Purkinje cell (primary cell): ENCODE data around the gene PCDHB5. TPM values are rescaled to one million over a fixed set of nuclear protein-coding genes. Genes with fewer than 3 reads are reported as not detected.

ENCODE experiments used
- polyA plus RNA-seq: library from polyadenylated mRNA; unstranded; fragments of >200 nt; fragmentation: Nextera tagmentation; gene quantifications from 2 replicates; pipeline ENCODE4 v1.2.1, GENCODE V29; 2014

Gene PCDHB5
- polyA plus RNA-seq, result 2.1 and 4.8 TPM in 2 replicates

GRCh38 chr5:141135030-141135717 is at the start of gene PCDHB5:
TSS of gene PCDHB5 (plus strand) at chr5:141135206. CDS start at chr5:141135435, 229 bp downstream.

GRCh38 chr5:141094481-141095262 is 40.3 kb upstream of the PCDHB5 start, which contains the start of gene PCDHB2:
TSS of gene PCDHB2 (plus strand) at chr5:141094615. CDS start at chr5:141094791, 176 bp downstream.

DNA sequence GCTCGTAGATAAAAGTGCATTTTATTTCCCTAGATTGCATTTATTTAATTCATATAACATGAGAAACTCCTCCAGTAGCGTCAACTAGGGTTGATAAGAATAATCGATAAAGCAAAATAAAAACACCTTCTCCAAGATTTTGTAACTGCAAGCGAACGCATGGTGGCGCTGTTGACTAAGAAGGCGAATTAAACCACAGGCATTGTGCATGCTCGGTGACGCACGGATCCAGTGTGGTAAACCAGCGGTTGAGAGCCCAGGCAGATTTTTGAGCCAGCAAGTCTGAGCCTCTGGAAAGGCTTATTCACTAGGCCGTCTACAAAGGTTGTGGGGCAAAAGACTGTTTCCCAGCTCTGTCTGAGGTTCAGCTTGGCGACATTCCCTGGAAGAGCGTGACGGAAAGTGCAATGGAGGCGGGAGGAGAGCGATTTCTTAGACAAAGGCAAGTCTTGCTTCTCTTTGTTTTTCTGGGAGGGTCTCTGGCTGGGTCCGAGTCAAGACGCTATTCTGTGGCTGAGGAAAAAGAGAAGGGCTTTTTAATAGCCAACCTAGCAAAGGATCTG is 34.7 kb upstream of the PCDHB5 start, which contains the start of gene PCDHB3:
Gene PCDHB3 (plus strand): TSS at position 231 of the 563 bp plus-strand sequence. CDS start 177 bp downstream, at position 408.

DNA sequence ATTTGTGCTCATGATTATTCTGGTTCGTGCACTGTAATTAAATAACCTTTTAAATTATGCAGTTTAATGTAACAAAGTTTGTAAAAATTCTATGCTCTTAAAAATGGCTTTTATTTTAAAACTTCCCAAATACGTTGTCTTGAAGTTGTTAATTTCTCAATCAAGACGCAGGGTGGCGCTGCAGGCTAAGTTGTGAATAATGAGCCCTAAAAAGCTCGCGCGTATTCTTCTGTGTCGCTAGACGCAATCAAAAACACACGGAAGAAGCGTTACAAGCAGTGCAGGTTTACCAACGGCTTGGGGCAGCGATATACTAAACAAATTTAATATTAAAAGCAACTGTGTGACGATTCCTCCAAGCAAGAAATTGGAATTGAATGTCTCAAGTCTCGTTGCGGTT is 13.4 kb upstream of the PCDHB5 start, which contains the start of gene PCDHB4:
Gene PCDHB4 (plus strand): TSS at position 256 of the 400 bp plus-strand sequence. CDS start 181 bp downstream, outside the sequence.

DNA sequence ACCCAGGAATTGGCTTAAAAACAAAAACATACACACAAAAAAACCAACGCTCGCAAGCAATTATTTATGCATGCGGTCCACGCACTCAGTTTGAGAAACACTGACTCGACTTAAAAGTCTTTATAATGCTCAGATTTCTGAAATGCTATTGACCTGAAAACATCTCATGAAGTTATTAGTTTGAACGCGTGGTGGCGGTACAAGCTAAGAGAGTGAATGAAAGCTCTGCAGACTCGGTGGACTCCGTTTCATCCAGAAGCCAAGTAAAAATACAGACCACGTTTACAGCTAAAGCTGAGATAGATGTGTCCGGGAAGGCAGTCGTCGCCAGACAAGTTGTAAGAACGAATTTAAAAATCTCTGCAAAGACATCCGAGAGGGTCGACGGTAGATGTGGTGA is 14.8 kb downstream of the PCDHB5 start, which contains the start of gene PCDHB6:
Gene PCDHB6 (plus strand): TSS at position 246 of the 400 bp plus-strand sequence. CDS start 201 bp downstream, outside the sequence.

DNA sequence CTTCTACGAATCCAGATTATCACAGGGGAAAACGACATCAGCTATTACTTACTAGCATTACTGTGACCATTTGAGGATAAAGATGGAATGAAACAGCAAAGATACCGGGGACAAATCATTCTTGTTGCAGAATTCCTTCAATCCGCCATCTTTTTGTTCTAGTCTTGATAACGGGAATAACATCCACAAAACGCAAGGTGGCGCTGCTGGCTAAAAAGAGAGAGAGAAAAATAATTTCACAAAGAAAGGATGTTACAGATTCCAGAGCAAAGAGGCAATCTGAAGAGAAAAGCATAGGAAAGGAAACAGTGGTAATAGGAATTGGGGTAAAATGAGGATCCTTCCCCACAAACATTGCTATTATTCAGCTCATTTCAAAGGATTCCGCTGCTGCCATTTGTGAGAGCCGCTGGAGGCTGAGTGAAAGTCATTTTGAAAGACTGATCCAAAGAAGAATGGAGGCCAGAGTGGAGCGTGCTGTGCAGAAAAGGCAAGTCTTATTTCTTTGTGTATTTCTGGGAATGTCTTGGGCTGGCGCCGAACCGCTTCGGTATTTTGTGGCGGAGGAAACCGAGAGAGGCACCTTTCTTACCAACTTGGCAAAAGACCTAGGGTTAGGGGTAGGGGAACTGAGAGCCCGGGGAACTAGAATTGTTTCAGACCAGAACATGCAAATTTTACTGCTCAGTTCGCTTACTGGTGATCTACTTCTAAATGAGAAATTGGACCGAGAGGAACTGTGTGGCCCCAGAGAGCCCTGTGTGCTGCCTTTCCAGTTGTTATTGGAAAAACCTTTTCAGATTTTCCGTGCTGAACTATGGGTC is 37.6 kb downstream of the PCDHB5 start, which contains the start of gene PCDHB7:
Gene PCDHB7 (plus strand): TSS at position 264 of the 824 bp plus-strand sequence. CDS start 192 bp downstream, at position 456.

GRCh38 chr5:141177577-141178191 is 42.7 kb downstream of the PCDHB5 start, which contains the start of gene PCDHB8:
TSS of gene PCDHB8 (plus strand) at chr5:141177790. CDS start at chr5:141178035, 245 bp downstream.

DNA sequence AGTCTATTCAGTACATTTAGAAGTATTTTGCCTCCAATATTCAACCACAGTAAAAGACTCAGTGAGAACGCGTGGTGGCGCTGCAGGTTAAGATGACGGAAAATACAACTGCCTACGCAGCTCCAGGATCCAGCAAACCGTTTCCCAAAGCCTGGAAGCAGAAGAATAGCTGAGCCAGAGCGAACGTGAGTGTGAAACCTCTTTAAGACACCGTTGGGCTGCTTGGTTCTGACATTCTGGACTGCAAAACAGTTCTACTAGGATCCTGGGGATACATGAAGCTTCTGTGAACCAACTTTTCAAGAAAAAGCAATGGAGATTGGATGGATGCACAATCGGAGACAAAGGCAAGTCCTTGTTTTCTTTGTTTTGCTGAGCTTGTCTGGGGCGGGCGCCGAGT is 47.2 kb downstream of the PCDHB5 start, which contains the start of gene PCDHB16:
Gene PCDHB16 (plus strand): TSS at position 140 of the 400 bp plus-strand sequence. CDS start 173 bp downstream, at position 313.

GRCh38 chr5:141186897-141187512 is 52.0 kb downstream of the PCDHB5 start, which contains the start of gene PCDHB9:
TSS of gene PCDHB9 (plus strand) at chr5:141187161. CDS start at chr5:141187319, 158 bp downstream.

Other genes with a start within 250 kb of the PCDHB5 start
- 11.6 and 30.0 TPM in 2 replicates for gene PCDHAC1, start 208.9 kb upstream of the PCDHB5 start, polyA plus RNA-seq
- gene PCDHAC2, start 168.7 kb upstream of the PCDHB5 start, polyA plus RNA-seq, result 22.6 and 36.9 TPM in 2 replicates
- gene PCDHB1, start 83.8 kb upstream of the PCDHB5 start, polyA plus RNA-seq, result not detected in 2 replicates
- 4.7 and 8.3 TPM in 2 replicates for gene PCDHB2, start 40.6 kb upstream of the PCDHB5 start, polyA plus RNA-seq
- 3.7 and 7.5 TPM in 2 replicates for gene PCDHB3, start 34.7 kb upstream of the PCDHB5 start, polyA plus RNA-seq
- 6.0 and 16.8 TPM in 2 replicates for gene PCDHB4, start 13.4 kb upstream of the PCDHB5 start, polyA plus RNA-seq
- 1.0 and 1.4 TPM in 2 replicates for gene PCDHB6, start 14.9 kb downstream of the PCDHB5 start, polyA plus RNA-seq
- gene PCDHB7, start 37.4 kb downstream of the PCDHB5 start, polyA plus RNA-seq, result 0.78 TPM in 1 of 2 replicates, not detected in the other
- gene PCDHB8, start 42.6 kb downstream of the PCDHB5 start, polyA plus RNA-seq, result not detected in 2 replicates
- 0.09 and 0.70 TPM in 2 replicates for gene PCDHB16, start 47.2 kb downstream of the PCDHB5 start, polyA plus RNA-seq
- 0.21 and 0.81 TPM in 2 replicates for gene PCDHB9, start 52.0 kb downstream of the PCDHB5 start, polyA plus RNA-seq
- gene PCDHB10, start 57.1 kb downstream of the PCDHB5 start, polyA plus RNA-seq, result 1.2 and 3.6 TPM in 2 replicates
- 1.1 and 1.6 TPM in 2 replicates for gene PCDHB11, start 64.4 kb downstream of the PCDHB5 start, polyA plus RNA-seq
- 2.6 and 2.8 TPM in 2 replicates for gene PCDHB12, start 73.5 kb downstream of the PCDHB5 start, polyA plus RNA-seq
- gene PCDHB13, start 78.7 kb downstream of the PCDHB5 start, polyA plus RNA-seq, result 2.0 and 5.2 TPM in 2 replicates
- gene PCDHB14, start 88.1 kb downstream of the PCDHB5 start, polyA plus RNA-seq, result 5.3 and 5.4 TPM in 2 replicates
- gene PCDHB15, start 110.2 kb downstream of the PCDHB5 start, polyA plus RNA-seq, result 28.7 and 30.0 TPM in 2 replicates
- not detected in 2 replicates for gene SLC25A2, start 168.8 kb downstream of the PCDHB5 start, polyA plus RNA-seq
- 374 and 453 TPM in 2 replicates for gene TAF7, start 185.6 kb downstream of the PCDHB5 start, polyA plus RNA-seq
- gene PCDHGA1, start 195.3 kb downstream of the PCDHB5 start, polyA plus RNA-seq, result 0.69 TPM in 1 of 2 replicates, not detected in the other
- 1.9 TPM in 1 of 2 replicates, not detected in the other for gene PCDHGA2, start 203.6 kb downstream of the PCDHB5 start, polyA plus RNA-seq
- gene PCDHGA3, start 208.6 kb downstream of the PCDHB5 start, polyA plus RNA-seq, result 1.3 and 4.3 TPM in 2 replicates
- not detected in 2 replicates for gene PCDHGB1, start 214.9 kb downstream of the PCDHB5 start, polyA plus RNA-seq
- 0.27 TPM in 1 of 2 replicates, not detected in the other for gene PCDHGA4, start 219.8 kb downstream of the PCDHB5 start, polyA plus RNA-seq
- gene PCDHGB2, start 224.8 kb downstream of the PCDHB5 start, polyA plus RNA-seq, result 0.08 and 2.9 TPM in 2 replicates
- gene PCDHGA5, start 229.0 kb downstream of the PCDHB5 start, polyA plus RNA-seq, result 2.2 and 2.5 TPM in 2 replicates
- 0.06 and 1.2 TPM in 2 replicates for gene PCDHGB3, start 235.0 kb downstream of the PCDHB5 start, polyA plus RNA-seq
- 0.30 and 0.60 TPM in 2 replicates for gene PCDHGA6, start 238.7 kb downstream of the PCDHB5 start, polyA plus RNA-seq
- 0.73 and 1.8 TPM in 2 replicates for gene PCDHGA7, start 247.5 kb downstream of the PCDHB5 start, polyA plus RNA-seq